Fibroblast of upper back skin (primary cell): ENCODE results near the gene PPARA.
"Not testable (repeated sequence)": the region's sequence is repeated elsewhere in the genome, so short reads cannot be mapped to it uniquely, and the experiment has no call there.

Experiments used
- DNase-seq: peaks from one replicate; pipeline ENCODE4 v3.0.0-alpha.2; 2013

The PPARA gene

DNA sequence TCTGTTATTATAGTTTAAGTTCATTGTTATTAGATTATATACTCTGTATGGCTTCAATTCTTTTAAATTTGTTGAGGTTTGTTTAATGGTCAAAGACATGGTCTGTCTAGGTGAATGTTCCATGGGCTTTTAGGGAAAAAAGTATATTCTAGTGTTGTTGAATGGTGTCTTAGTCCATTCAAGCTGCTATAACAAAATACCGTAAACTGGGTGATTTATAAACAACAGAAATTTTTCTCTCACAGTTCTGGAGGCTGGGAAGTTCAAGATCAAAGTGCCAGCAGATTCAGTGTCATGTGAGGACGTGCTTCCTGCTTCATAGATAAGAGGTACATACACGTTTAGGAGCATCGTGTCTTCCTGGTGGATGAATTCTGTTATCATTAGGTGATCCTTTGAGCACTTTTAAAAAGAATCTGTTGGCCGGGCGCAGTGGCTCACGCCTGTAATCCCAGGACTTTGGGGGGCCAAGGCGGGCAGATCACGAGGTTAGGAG lies 26.2 kb downstream of the PPARA start:
- DNase-seq = no peak

DNA sequence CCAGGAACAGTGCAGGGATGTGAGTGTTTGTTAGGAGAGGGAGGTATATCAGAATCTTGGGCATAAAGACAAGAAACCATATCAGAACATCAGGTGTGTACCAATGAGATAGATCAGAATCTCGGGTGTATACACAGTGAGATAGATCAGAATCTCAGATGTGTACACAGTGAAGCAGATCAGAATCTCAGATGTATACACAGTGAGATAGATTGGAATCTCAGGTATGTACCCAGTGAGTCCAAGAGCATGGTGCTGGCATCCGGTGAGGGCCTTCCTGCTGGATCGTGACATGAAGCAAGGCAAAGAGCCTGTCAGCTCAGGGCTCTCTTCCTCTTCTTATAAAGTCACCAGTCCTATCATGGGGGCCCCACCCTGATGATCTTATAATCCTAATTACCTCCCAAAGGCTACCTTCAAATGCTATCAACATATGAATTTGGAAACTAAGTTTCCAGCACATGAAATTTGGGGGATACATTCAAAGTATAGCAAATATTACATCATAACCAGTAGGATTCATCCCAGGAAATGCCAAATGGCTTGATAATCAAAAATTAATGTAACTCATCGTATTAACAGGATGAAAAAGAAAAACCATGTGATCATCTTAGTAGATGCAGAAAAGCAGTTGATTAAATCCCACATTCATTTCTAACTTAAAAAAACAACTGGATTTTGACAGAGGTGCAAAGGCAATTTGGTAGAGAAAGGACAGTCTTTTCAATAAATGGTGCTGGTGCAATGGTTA lies 28.6 kb downstream of the PPARA start:
- no peak for DNase-seq

DNA sequence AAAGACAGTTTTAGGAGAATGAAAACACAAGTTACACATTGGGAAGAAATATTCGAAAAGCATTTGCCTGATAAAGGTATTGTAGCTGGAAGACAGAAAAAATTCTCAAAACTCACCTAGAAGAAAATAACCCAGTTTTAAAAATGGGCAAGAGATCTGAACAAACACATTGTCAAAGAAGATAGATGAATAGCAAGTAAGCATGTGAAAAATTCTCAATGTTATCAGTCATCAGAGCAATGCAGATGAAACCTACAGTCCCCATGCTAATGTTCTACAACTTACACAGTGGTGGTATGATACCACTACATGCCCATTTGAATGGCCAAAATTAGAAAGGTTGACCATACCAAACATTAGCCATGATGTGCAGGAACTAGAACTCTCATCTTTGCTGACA lies 29.4 kb downstream of the PPARA start:
- no peak for DNase-seq

DNA sequence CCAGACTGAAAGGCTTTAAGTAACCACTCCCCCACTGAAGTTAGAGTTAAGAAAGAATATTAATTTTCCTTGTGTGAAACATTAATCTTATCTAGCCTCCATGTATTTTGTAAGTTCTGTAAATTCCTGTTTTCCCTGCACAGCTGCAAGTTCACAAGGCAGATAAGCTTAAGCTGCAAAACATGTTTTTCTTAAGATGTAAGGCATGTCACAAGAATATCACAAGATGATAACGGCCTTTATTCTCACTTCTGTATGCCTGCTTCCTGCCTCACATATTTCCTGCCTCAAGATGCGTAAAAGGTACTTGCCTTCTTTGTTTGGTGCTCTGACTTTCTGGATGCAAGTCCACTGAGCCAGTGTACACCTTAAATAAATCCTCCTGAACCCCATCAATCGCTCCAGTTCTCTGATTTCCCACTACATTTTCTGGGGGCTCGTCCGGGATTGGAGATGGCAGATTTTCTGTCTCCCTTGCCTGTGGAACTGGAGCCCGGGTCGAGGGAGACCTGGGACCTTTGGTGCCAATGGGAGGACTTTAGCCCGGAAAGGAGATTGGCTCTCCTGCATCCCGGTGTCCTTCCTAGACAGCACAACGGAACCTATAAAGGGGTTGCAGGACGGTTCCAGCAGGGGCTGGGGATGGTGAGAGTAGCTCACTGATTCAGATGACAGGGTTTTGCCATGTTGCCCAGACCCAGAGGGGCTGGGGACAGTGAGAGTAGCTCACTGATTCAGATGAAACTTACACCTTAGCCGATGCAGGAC lies 30.2 kb downstream of the PPARA start:
- no peak for DNase-seq

DNA sequence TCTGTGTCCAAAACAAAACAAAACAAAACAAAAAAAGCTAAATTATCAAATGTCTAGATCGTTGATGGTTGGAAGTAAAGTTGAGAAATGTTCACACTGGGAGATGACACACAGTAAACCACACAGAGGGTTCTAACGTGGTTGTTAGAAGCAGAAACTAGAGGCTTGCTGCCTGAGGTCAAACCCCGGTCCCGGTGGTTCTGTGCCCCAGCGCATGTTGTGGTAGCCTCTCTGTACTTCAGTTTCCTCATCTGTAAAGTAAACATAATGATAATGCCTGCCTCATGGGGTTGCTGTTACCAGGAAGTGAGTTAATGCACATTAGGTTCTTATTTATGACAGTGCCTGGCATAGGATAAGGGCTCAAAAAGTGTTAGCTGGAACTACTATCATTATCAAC lies 33.4 kb downstream of the PPARA start:
- DNase-seq = no peak

DNA sequence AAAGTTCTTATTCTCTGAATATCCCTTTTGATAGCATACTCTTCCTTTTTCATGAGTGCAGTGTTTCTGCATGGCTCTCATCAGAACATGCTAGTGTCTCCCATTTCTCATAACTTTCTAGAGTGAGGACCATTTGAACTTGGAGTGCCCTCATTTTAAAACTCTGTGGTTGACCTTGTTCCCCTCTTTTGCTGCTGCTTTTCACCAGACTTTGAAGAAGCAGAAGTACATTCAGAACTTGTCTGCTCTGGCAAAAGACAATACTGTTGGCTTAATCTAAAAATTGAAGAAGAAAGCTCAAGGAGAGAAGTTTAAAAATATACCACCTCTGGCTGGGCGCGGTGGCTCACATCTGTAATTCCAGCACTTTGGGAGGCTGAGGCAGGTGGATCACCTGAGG lies 35.0 kb downstream of the PPARA start:
- no peak for DNase-seq

DNA sequence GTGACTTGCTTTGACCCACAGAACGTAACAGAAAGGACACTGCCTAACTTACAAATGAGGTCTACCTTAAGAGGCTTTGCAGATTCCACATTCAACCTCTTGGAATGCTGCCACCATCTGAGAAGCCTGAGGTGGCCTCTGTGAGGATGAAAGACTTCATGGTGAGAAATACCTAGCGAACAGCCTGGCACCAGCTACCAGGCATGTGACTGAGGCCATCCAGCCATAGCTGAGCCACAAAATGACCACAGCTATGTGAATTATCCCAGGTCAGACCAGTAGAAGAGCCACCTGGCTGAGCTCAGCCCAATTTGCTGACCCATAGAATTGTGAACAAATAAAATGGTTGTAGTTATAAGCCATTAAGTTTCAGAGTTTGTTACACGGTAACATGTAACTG lies 37.5 kb downstream of the PPARA start:
- DNase-seq = no peak

DNA sequence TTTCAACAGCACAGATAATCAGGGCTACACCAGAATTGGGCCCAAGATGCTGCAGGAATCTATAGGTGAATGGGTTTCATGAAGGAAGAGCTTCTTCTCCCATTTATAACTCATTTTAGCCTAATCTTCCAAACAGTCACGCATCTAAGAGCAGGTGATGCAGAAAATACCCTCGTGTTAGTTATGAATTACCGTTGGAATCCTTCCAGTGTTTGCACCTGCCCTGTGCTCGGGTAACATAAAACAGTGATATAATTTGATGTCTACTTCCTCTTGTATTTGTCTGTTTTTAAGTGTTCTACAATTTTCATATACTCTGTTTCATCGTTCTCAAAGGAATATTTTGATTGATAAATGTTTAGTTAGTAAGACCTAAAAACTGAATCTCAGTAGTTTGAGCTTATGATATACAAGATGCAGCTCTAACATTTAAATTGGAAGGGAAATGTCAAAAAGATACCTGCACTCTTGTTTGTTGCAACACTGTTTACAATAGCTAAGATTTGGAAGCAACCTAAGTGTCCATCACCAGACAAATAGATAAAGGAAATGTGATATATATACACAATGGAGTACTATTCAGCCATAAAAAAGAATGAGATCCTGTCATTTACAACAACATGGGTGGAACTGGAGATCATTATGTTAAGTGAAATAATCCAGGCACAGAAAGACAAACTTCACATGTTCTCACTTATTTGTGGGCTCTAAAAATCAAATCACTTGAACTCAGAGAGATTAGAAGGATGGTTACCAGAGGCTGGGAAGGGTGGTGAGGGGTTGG lies 42.1 kb downstream of the PPARA start:
- DNase-seq = no peak

DNA sequence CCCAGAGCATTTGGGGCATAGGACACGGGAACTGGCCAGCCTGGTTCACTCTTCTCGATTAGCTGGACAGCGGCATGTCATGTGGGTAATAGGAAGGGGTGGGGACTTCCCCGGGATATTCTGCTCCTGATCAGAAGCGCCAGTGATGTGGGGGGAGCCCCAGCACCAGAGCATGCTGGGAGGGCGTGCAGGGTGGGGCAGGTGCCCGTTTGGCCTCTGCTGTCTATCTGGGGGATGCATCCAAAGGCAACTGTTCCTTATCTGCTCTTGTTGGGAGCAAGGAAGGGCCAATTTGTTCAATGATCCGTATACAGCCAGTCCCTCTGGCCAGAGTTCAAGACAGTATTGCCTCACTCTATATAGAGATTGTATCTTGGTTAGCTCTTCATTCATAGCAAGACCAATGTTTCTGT lies 43.6 kb downstream of the PPARA start:
- DNase-seq = no peak

DNA sequence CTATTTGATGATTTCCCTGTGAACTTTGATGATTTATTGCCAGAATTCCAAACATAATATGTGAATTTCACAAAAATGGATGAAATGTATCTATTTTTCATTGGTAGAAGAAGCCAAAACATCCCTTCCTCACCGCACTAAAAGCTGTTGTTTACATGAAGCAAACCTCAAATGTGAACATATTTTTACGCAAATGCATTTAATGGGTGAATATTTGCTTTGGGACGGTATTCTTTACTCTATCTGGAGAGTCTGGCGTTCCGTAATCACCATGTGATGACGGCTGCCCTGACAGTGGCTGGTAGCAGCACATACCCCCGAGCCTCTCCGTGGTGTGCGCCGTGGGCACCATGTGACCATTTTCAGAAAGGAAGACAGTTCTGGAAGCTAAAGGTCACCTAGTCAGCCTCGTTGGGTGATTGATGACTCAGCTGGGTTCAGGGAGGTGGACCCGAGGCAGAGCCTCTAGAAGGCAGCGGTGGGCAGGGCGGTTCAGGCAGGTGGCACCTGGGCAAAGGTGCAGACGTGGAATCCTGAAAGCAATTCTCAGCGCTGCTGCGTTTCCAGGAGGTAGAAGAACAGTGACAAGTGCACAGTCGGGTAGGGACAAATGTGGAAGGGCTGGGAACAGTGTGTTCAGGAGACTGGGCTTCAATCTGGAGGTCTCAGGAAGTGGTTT lies 45.3 kb downstream of the PPARA start:
- DNase-seq = no peak

DNA sequence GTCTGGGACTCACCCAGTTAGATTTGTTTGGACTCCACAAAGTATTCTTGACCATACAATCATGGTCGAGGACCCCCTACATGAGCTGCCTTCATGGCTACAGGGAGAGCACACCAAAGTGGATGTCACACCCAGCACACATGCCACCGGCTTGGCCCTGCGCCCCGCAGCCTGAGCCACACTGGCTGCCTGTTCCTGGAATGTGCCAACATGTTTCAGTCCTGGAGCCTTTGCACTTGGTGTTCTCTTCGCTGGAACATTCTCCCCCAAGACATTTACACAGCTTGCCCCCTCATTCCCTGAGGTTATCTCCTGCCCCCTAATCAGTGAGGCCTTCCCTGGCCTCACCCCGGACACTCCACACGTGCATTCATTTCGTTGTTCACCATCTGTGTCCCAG lies 46.0 kb downstream of the PPARA start:
- no peak for DNase-seq

DNA sequence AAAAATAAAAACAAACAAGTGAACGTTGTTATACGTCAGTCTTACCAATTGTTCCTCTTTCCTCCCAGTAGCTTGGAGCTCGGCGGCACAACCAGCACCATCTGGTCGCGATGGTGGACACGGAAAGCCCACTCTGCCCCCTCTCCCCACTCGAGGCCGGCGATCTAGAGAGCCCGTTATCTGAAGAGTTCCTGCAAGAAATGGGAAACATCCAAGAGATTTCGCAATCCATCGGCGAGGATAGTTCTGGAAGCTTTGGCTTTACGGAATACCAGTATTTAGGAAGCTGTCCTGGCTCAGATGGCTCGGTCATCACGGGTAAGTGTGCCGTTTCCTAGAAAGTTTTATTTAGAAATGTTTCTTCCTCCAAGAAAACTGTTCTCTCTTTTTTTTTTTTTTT lies 47.9 kb downstream of the PPARA start:
- no peak for DNase-seq

DNA sequence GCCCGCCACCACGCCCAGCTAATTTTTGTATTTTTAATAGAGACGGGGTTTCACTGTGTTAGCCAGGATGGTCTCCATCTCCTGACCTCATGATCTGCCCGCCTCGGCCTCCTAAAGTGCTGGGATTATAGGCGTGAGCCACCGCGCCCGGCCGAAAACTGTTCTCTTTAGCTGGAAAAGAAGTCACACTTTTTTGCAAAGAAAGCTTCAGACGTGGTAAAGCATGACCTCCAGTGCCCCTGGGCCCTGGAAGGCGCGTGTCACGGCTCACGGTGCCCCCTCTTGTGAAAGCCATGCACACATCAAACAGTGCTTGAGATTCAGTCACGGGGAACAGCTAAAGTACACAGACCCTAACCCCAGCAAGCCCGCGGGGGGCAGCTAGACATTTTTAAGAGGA lies 48.5 kb downstream of the PPARA start:
- not testable (repeated sequence) for DNase-seq

DNA sequence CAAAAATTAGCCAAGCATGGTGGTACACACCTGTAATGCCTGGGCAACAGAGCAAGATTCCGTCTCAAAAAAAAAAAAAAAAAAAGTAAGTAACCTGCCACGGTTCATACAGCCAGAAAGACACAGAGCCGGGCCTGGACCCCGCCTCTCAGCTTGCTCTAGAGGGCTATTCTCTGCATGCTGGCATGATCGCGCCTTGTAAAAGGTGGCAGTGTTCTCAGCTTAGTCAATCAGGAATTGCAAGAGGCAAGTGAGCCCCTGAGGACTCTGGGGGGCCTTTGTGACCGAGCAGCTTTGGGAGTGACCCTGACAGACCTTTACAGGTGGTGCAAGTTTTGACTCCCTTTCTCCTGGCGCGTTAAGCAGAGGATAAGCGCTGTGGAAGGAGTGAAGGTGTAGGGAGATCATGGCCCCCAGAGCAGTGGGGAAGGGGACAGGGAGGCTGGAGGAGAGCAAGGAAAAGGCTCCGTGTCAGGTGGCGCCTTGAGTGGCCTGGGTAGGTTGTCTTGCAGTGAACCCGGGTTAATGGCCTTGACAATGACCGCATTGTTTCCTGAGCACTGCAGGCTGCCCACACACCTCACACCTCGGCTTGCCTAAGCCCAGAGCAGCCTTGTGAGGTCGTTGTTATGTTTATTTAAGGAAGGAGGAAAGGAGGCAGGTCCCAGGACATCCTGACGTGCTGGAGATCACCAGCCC lies 50.9 kb downstream of the PPARA start:
- no peak for DNase-seq

DNA sequence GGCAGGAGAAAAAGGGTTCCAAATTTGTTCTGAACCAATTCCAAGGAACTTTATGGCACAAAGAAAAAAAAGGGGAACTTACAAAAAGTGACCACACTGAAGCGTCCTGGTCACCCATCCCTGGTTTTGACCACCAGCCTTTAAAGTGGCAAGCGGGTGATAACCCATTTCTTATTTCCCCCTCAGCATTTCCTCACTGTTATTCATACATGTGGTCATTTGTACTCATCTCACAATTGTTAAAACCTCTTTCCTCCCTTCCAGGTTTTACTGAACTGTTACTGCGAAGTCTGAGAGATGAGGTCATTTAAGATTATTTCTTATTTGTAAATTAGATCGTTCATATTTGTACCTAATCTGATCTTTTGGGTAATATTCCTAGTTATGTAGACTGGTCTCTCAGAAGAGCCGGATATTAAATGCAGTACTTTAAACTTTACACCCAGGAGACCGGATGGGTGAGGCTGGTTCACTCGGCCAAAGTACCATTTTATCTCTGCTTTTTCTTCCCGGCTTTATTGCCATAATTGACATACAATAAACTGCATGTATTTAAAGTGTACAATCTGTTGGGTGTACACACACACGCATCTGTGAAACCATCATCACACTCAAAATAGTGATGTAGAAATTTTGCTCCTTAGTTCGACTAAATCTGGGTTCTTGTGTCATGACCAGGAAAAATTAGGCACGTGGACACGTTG lies 52.7 kb downstream of the PPARA start:
- no peak for DNase-seq

DNA sequence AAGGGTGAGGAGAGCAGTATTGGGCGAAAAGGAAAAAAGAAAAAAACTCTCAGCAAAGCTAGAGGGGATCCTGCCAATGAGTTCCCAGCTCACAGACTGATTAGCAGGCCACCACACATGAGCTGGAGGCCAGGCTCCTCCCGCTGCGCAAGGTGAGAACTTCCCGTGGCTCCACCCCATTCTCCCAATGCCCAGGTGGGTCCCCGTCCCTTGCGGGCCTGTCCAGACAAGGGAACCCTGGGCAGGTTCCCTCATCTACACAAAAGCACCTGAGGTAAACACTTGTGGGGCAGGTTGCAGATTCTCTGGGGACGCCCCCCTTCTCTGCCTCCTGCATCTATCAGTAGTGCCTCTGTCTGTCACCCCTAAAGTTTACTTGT lies 53.3 kb downstream of the PPARA start:
- no peak for DNase-seq

DNA sequence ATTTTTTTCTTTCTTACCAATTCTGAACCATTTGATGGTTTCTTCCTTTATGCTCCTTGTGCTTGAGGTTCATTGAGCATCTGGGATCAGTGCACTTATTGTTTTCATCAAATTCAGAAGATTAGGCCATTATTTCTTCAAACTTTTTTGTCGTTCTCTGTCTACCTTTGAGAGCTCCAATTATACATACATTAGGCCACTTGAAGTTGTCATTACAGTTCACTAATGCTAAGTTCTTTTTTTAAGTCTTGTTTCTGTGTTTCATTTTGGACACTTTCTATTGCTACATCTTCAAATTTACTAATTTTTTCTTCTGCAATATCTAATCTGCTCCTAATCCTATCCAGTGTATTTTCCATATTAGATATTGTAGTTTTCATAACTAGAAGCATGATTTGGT lies 58.9 kb downstream of the PPARA start:
- no peak for DNase-seq

DNA sequence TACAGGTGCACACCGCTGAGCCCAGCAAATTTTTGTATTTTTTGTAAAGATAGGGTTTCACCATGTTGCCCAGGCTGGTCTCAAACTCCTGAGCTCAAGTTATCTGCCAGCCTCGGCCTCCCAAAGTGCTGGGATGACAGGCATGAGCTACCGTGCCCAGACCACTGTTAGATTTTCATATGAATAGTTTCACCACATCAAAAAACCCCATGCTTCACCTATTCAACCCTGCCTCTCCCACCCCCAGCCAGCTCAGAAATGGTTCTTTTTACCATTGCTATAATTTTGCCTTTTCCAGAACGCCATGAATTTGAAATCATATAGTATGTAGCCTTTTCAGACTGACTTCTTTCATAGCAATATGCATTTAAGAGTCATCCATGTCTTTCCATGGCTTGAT lies 61.9 kb downstream of the PPARA start:
- DNase-seq = no peak

DNA sequence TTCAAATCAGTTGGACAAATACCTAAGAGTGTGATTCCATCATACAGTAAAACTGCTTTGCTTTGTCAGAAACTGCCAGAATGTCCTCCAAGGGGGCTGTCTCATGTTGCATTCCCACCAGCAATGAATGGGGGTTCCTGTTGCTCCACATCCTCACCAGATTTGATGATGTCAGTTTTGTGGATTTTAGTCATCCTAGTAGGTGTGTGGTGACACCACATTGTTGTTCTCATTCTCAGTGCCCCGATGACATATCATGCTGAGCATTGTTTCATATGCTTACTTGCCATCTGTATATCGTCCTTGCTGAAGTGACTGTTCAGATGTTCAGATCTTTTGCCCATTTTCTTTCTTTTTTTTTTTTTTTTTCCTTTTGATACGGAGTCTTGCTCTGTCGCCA lies 62.7 kb downstream of the PPARA start:
- DNase-seq = no peak

DNA sequence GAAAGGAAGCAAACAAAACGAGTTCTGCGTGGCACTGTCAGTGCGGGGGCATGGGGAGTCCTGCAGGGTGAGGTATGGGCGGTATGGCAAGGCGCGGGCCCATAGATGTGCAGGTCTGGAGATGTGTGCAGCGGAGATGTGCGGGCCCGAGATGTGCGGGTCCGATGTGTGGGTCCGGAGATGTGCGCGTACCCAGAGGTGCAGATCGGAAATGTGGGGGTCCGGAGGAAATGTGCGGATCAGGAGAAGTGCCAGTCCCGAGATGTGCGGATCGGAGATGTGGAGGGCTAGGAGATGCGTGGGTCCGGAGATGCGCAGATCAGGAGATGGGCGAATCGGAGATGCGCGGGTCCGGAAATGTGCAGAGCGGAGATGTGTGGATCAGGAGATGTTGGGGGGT lies 63.8 kb downstream of the PPARA start:
- DNase-seq = no peak

DNA sequence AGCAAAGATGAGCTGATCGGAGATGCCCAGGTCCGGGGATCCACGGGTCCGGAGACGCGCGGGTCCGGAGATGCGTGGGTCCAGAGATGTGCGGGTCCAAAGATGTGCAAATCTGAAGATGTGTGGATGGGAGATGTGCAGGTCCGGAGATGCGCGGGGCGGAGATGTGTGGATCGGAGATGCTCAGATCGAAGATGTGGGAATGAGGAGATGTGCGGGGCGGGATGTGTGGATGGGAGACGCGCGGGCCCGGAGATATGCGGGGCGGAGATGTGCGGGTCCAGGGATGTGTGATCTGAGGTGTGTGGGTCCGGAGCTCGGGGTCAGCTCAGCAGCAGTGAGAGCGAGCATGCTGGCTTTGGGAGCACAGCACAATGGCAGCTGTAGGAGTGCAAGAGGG lies 64.3 kb downstream of the PPARA start:
- no peak for DNase-seq

DNA sequence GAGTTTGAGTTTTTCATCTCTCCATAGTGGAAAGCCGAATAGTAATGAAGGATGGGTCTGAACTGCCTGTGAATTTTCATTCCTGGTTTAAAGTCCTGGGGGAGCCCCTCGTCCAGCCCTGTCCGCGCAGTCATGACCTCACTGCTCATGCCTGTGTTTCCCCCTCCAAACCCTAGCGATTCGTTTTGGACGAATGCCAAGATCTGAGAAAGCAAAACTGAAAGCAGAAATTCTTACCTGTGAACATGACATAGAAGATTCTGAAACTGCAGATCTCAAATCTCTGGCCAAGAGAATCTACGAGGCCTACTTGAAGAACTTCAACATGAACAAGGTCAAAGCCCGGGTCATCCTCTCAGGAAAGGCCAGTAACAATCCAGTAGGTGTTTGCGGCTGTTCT lies 69.3 kb downstream of the PPARA start:
- no peak for DNase-seq
